ENCODE results near the gene WNT6. TPM values are rescaled to one million over a fixed set of nuclear protein-coding genes. Genes with fewer than 3 reads are reported as not detected.

WNT6 gene
- total RNA-seq, 1 experiment from 2014 or later: not detected

GRCh38 chr2:218896501-218897393 is 37.1 kb downstream of the WNT6 start:
- Histone ChIP-seq H3K9me2 (replicated peaks; ENCODE audit: low read length) (no peaks in the 10 kb centered on the region), H3K27me3 (ENCODE audit: low read length) (no peaks in the 10 kb centered on the region), H3K27ac (ENCODE audit: low read length) (peak overlapping the region; percentile 85), H3F3A (ENCODE audit: low read length, unreplicated experiment) (peaks cover 5% of the 10 kb centered on the region), H3K9ac (ENCODE audit: low read length) (peak overlapping the region; percentile 37), H3K9me3 (ENCODE audit: low read length) (no peaks in the 10 kb centered on the region), H3K4me3 (ENCODE audit: low read length) (peak overlapping the region; percentile 56), H3K4me1 (ENCODE audit: insufficient read depth, low read length) (peaks cover 57% of the 10 kb centered on the region), H3K36me3 (ENCODE audit: low read depth, low read length) (no peaks in the 10 kb centered on the region), H2AFZ (ENCODE audit: low read length) (peak overlapping the region; percentile 58), H3K79me2 (ENCODE audit: low read length) (peaks cover 11% of the 10 kb centered on the region; the same call in 1 of the 2 replicates), H4K20me1 (ENCODE audit: low read length) (no peaks in the 10 kb centered on the region), H3K4me2 (ENCODE audit: low read length) (peak overlapping the region; percentile 95)
- ChIA-PET POLR2A (ENCODE audit: unreplicated experiment) (interaction anchor here (0.7 kb wide), 1 partner anchor 10 kb away, joined by 3 read pairs; no protein-coding TSS in a partner anchor), CTCF (interaction anchor here (1.1 to 3.3 kb wide), 3 partner anchors 16 to 43 kb away, joined by 3 to 71 read pairs (median 6); partner anchors contain the start of gene WNT10A)
- DNase-seq (peak; percentile 69), ATAC-seq (peak; percentile 37)
- BruUV-seq (replicated peaks): TSS peak; percentile 55
- intact Hi-C loops (cut with micrococcal nuclease): no loop called here
- TF ChIP-seq, protein P1, sequence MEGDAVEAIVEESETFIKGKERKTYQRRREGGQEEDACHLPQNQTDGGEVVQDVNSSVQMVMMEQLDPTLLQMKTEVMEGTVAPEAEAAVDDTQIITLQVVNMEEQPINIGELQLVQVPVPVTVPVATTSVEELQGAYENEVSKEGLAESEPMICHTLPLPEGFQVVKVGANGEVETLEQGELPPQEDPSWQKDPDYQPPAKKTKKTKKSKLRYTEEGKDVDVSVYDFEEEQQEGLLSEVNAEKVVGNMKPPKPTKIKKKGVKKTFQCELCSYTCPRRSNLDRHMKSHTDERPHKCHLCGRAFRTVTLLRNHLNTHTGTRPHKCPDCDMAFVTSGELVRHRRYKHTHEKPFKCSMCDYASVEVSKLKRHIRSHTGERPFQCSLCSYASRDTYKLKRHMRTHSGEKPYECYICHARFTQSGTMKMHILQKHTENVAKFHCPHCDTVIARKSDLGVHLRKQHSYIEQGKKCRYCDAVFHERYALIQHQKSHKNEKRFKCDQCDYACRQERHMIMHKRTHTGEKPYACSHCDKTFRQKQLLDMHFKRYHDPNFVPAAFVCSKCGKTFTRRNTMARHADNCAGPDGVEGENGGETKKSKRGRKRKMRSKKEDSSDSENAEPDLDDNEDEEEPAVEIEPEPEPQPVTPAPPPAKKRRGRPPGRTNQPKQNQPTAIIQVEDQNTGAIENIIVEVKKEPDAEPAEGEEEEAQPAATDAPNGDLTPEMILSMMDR (conservative IDR thresholded peaks at IDR 0.05; ENCODE audit: low read depth, low read length): 0 out of 2 replicates have a peak, but pooled peaks have one; percentile 22
- no peak for TF ChIP-seq EZH2 (IDR thresholded peaks at IDR 0.05; ENCODE audit: low read length, unreplicated experiment)
- TF ChIP-seq EZH2phosphoT487 (IDR thresholded peaks at IDR 0.05; ENCODE audit: borderline replicate concordance, low read length): no peak

DNA sequence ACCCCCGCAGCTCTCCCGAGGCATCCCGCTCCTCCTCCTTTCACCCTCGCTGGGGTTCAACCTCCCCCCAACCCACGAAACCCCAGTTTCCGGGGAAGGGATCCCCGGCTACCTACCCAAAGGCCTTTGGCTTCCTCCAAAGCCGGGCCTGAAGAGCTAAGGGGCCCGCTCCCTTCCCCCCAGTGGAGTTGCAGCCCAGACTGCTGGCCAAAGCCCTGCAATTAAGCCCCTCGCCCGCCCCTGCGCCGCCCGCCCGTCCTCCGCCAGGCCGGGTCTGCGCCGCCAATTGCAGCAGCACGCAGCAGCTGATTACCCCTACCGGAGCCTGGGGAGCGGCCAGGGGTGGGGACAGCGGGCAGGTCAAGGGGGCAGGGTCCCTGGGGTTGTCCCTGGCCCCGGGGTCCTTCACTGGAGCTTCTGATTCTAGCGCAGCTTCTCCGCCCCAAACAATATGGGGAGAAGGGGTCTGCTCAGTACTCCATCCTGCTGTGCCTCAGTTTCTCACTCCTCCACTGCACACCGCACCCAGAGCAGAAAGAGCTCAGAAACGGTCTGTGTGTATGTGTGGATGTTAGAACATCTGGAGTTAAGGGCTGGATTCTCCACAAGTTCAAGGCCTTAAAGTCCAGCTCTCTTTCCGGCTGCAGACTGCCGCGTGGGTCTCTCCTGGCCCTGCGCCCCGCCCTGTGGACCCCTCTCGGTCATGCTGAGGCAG is 37.9 kb downstream of the WNT6 start:
- Histone ChIP-seq H3K27me3 (ENCODE audit: low read length) (no peaks in the 10 kb centered on the region), H3K4me1 (ENCODE audit: insufficient read depth, low read length) (peaks cover 53% of the 10 kb centered on the region), H3K79me2 (ENCODE audit: low read length) (peaks cover 11% of the 10 kb centered on the region; the same call in 1 of the 2 replicates), H3K36me3 (ENCODE audit: low read depth, low read length) (no peaks in the 10 kb centered on the region), H3K27ac (ENCODE audit: low read length) (no peak overlapping the region), H4K20me1 (ENCODE audit: low read length) (no peaks in the 10 kb centered on the region), H3K9me3 (ENCODE audit: low read length) (no peaks in the 10 kb centered on the region), H3K4me2 (ENCODE audit: low read length) (peak overlapping the region; percentile 95), H3F3A (ENCODE audit: low read length, unreplicated experiment) (peaks cover 5% of the 10 kb centered on the region), H3K9ac (ENCODE audit: low read length) (no peak overlapping the region), H3K4me3 (ENCODE audit: low read length) (peak overlapping the region; percentile 56; the same call in 1 of the 2 replicates), H2AFZ (ENCODE audit: low read length) (peak overlapping the region; percentile 58), H3K9me2 (replicated peaks; ENCODE audit: low read length) (no peaks in the 10 kb centered on the region)
- CTCF ChIA-PET: interaction anchor here (0.5 to 3.3 kb wide), 12 partner anchors 9 to 173 kb away, joined by 3 to 71 read pairs (median 5); partner anchors contain the start of gene WNT10A
- intact Hi-C loops (cut with micrococcal nuclease): loop anchor here (1.0 to 2.0 kb wide), 2 partner anchors 21 to 45 kb away; no protein-coding TSS in a partner anchor
- ATAC-seq (no peak), DNase-seq (no peak)
- no TSS peak for BruUV-seq (replicated peaks)
- POLR2A ChIA-PET (ENCODE audit: unreplicated experiment): interaction anchor here (0.7 kb wide), 1 partner anchor 9 kb away, joined by 3 read pairs; no protein-coding TSS in a partner anchor
- TF ChIP-seq, protein P1 (conservative IDR thresholded peaks at IDR 0.05; ENCODE audit: low read depth, low read length): no peak
- TF ChIP-seq EZH2phosphoT487 (IDR thresholded peaks at IDR 0.05; ENCODE audit: borderline replicate concordance, low read length): no peak
- no peak for TF ChIP-seq EZH2 (IDR thresholded peaks at IDR 0.05; ENCODE audit: low read length, unreplicated experiment)

Measured in PC-3 (cell line).